Psoas muscle (tissue), 8 donors: ENCODE data around the gene UPF1. TPM values are rescaled to one million over a fixed set of nuclear protein-coding genes. Genes with fewer than 3 reads are reported as not detected.

Experiments
- ATAC-seq, 4 donors: fragments of 200-7000 bp; cut with Tn5 transposase; one replicate each; pipeline ENCODE4 v1.9.1; 2020; ENCODE audit warnings: moderate library complexity in 3 of 4, mild to moderate bottlenecking in 2 of 4
- DNase-seq, 2 donors: peaks; one replicate each; pipeline ENCODE4 v3.0.0-alpha.2; 2020
- H3K27ac ChIP-seq: fragments of 200-600 bp; one replicate; pipeline ENCODE4 v1.8.0; 2022
- H3K27me3 ChIP-seq, 3 donors: fragments of 200-600 bp in 1 of 3; one replicate each; pipeline versions ENCODE4 v1.6.1 to v1.8.0; 2013 to 2022; ENCODE audit warnings: low read length in 2 of 3, mild to moderate bottlenecking in 2 of 3, moderate library complexity in 1 of 3; ENCODE audit not compliant: insufficient read depth in 3 of 3
- H3K36me3 ChIP-seq, 2 donors: fragments of 200-600 bp in 1 of 2; one replicate each; pipeline versions ENCODE4 v1.6.1 to v1.8.0; 2013 to 2022; ENCODE audit warnings: low read depth in 1 of 2, mild to moderate bottlenecking in 1 of 2, moderate library complexity in 1 of 2; ENCODE audit not compliant: insufficient read depth in 1 of 2
- H3K4me1 ChIP-seq: fragments of 200-600 bp; one replicate; pipeline ENCODE4 v1.8.0; 2022
- H3K4me3 ChIP-seq: fragments of 200-600 bp; one replicate; pipeline ENCODE4 v1.8.0; 2022; ENCODE audit warnings: mild to moderate bottlenecking
- H3K9me3 ChIP-seq: fragments of 200-600 bp; one replicate; pipeline ENCODE4 v1.8.0; 2022
- WGBS, 3 donors: extraction: QIAGEN DNeasy Blood & Tissue Kit; methylation state at CpG; one replicate each; pipeline versions ENCODE4 v1.1.6 to v1.1.7; 2013; 5-methylcytosine and 5-hydroxymethylcytosine counted together
- intact Hi-C, 2 donors: fragments of 100-400 bp; cut with DNase I; formaldehyde crosslinking; loops; one replicate each; pipeline versions ENCODE4 v1.11.0 to v1.14.2; 2022
- polyA plus RNA-seq, 3 donors: library from polyadenylated mRNA; stranded (reverse); fragments of 200-250 nt; gene quantifications; one replicate each; pipeline ENCODE4 v1.2.3, GENCODE V29; 2013
- total RNA-seq, 4 donors: library from RNA; stranded (reverse); fragmentation: NEBNext Ultra II Directional in 2 of 4; extraction: Animal tissue kit (Norgen Biotek cat#: 25700) in 2 of 4; gene quantifications; one replicate each; pipeline versions ENCODE4 v1.2.1 to v1.2.4, GENCODE V29; 2021 to 2023
- TF ChIP-seq, protein P1 (sequence below): fragments of 200-600 bp; IDR thresholded peaks from one replicate; pipeline ENCODE4 v1.8.0; 2022; ENCODE audit warnings: antibody characterized with exemption
- donor health status: healthy with polysubstance abuse.
- donor health status: DM: no; HTN: no; CAD: no; lungs with moderate emphysema.
- donor health status: Bipolar disorder and iron deficiency.
- donor health status: healthy.
- donor health status: DM: yes; HTN: yes; CAD: no.
- donor health status: DM: no; HTN: no; CAD: no.
- donor health status: DM: no; HTN: no; CAD: no.
- donor health status: DM: yes; HTN: yes; CAD: no.

The UPF1 gene
- total and polyA plus RNA-seq, 7 donors: 15.6 to 45.0 (median 34.6) TPM

DNA sequence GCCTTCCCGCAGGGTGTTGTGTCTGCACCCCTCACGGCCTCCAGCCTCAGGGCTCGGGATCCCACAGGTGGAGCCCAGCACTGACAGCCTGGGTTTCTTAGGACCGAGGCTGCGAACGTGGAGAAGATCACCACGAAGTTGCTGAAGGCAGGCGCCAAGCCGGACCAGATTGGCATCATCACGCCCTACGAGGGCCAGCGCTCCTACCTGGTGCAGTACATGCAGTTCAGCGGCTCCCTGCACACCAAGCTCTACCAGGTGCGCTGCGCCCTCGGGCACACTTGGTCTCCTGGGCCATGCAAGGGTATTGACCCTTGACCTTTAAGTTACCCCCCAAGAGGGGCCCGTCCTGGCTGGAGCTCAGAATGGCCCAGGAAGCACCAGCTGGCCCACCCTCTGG is 29.0 kb downstream of the UPF1 start:
- Histone ChIP-seq H3K4me3 (no peak overlapping the region), H3K27me3 (no peaks in the 10 kb centered on the region), H3K36me3 (peaks cover 4 to 100% of the 10 kb centered on the region in 2 donors), H3K4me1 (peaks cover 15% of the 10 kb centered on the region), H3K9me3 (no peaks in the 10 kb centered on the region), H3K27ac (no peak overlapping the region)
- no peak for ATAC-seq
- intact Hi-C loops: no loop called here
- peak in 1 of 2 donors; percentile 9 for DNase-seq
- TF ChIP-seq, protein P1, sequence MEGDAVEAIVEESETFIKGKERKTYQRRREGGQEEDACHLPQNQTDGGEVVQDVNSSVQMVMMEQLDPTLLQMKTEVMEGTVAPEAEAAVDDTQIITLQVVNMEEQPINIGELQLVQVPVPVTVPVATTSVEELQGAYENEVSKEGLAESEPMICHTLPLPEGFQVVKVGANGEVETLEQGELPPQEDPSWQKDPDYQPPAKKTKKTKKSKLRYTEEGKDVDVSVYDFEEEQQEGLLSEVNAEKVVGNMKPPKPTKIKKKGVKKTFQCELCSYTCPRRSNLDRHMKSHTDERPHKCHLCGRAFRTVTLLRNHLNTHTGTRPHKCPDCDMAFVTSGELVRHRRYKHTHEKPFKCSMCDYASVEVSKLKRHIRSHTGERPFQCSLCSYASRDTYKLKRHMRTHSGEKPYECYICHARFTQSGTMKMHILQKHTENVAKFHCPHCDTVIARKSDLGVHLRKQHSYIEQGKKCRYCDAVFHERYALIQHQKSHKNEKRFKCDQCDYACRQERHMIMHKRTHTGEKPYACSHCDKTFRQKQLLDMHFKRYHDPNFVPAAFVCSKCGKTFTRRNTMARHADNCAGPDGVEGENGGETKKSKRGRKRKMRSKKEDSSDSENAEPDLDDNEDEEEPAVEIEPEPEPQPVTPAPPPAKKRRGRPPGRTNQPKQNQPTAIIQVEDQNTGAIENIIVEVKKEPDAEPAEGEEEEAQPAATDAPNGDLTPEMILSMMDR: no peak
- WGBS, 3 donors: 84 to 88% (median 87%) methylated on average over 17 of the region's 17 CpGs

DNA sequence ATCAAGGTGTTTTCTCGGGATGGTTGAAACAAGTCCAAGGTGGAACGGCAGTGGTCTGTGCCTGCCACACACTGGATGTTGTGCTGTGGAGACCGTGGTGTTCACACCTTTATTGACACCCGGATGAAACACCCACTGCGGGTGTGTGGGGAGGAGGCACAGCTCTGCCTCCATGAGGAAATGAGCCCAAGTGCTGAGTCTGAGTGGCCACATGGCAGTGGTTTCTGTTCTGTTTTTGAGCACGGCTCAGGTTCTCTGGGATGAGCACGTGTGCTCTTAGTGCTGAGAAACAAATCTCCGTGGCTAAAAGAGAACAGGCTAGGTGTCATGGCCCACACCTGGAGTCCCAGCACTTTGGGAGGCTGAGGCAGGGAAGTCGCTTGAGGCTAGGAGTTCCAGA is 29.5 kb downstream of the UPF1 start:
- no peak for DNase-seq
- no peak for ATAC-seq
- H3K36me3 ChIP-seq: peaks cover 8 to 100% of the 10 kb centered on the region in 2 donors
- intact Hi-C loops: no loop called here
- no peak overlapping the region for H3K4me3 ChIP-seq
- peaks cover 15% of the 10 kb centered on the region for H3K4me1 ChIP-seq
- TF ChIP-seq, protein P1: no peak
- no peaks in the 10 kb centered on the region for H3K27me3 ChIP-seq
- WGBS, 3 donors: 81 to 83% (median 83%) methylated on average over 9 of the region's 9 CpGs
- no peak overlapping the region for H3K27ac ChIP-seq
- no peaks in the 10 kb centered on the region for H3K9me3 ChIP-seq

DNA sequence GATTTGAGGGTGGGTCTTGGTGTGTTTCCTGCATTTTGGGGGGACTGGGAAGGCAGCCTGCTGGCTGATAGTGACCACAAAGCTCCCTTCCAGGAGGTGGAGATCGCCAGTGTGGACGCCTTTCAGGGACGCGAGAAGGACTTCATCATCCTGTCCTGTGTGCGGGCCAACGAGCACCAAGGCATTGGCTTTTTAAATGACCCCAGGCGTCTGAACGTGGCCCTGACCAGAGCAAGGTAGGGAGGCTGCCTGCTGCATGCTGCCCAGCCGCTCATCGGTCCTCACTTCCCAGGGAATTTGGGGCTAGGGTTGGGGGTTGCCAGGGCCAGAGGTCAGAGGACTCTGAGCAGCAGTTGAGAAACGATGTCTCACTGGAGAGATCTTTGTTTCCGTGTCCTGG is 30.2 kb downstream of the UPF1 start:
- intact Hi-C loops: no loop called here
- 92% methylated on average over 12 of the region's 12 CpGs for WGBS, 3 donors
- Histone ChIP-seq H3K4me1 (peaks cover 15% of the 10 kb centered on the region), H3K9me3 (no peaks in the 10 kb centered on the region), H3K27ac (no peak overlapping the region), H3K36me3 (peaks cover 9 to 100% of the 10 kb centered on the region in 2 donors), H3K4me3 (no peak overlapping the region), H3K27me3 (no peaks in the 10 kb centered on the region)
- ATAC-seq: no peak
- DNase-seq: peak in 1 of 2 donors; percentile 6
- TF ChIP-seq, protein P1: no peak

DNA sequence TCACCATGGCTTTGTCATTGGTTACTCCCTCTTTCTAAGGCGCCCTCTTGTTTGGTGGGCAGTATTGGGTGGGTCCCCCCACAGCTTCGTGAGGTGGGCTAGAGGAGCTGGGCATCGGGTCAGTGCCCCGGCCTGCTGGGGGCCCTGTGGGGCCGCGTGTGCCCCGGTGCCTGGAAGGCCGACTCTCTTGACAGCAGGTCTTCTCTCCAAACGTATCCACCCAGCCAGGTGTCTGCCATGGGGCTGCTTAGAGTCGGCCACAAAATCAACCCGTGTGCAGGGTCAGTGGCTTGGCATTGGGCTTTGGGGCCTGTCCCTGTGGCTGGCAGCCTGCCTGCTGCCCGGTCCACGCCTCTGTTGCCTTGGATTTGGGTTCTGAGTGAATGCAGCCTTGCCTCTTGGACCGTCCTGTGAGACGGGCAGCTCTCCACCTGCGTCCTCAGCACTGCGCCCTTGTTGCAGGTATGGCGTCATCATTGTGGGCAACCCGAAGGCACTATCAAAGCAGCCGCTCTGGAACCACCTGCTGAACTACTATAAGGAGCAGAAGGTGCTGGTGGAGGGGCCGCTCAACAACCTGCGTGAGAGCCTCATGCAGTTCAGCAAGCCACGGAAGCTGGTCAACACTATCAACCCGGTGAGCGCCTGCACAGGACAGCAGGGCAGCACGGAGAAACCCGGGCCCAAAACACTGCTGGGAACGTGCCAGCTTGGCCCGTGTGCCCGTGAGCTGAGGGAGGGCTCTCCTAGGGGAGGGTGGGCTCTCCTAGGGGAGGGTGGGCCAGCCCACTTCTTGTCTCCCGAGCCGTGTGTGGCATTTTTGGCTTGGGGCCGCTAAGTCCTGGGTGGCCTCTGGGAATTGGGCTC is 31.4 kb downstream of the UPF1 start:
- Histone ChIP-seq H3K9me3 (no peaks in the 10 kb centered on the region), H3K27ac (no peak overlapping the region), H3K27me3 (no peaks in the 10 kb centered on the region), H3K4me1 (peaks cover 15% of the 10 kb centered on the region), H3K36me3 (peaks cover 9 to 100% of the 10 kb centered on the region in 2 donors), H3K4me3 (no peak overlapping the region)
- TF ChIP-seq, protein P1: no peak
- DNase-seq: peak in 1 of 2 donors; percentile 12
- no peak for ATAC-seq
- intact Hi-C loops: no loop called here
- WGBS, 3 donors: 80 to 81% (median 80%) methylated on average over 31 to 33 of the region's 33 CpGs
